ENCODE data around the gene PSMC5. TPM values are rescaled to one million over a fixed set of nuclear protein-coding genes. Genes with fewer than 3 reads are reported as not detected.

Gene PSMC5
- total and polyA plus RNA-seq, 9 of the 15 experiments (the other 6 are each of a cell fraction or from before 2014, with no cell fraction given) = 89.2 to 393 (median 161) TPM

- TF ChIP-seq PBX2 (CRISPR knock-in tag; IDR thresholded peaks at IDR 0.05; ENCODE audit: low read depth) (no peak), PBX2 (tag; conservative IDR thresholded peaks at IDR 0.05; ENCODE audit: low read depth) (no peak), TSC22D4 (tag; IDR thresholded peaks at IDR 0.05) (no peak), ZC3H11A (IDR thresholded peaks at IDR 0.05; ENCODE audit: low read depth, low read length) (no peak), GTF2A2 (tag; IDR thresholded peaks at IDR 0.05) (no peak), CC2D1A (IDR thresholded peaks at IDR 0.05) (no peak), ZBTB8A (IDR thresholded peaks at IDR 0.05; ENCODE audit: partially characterized antibody) (no peak), NUFIP1 (IDR thresholded peaks at IDR 0.05; ENCODE audit: partially characterized antibody) (no peak), RB1 (IDR thresholded peaks at IDR 0.05; ENCODE audit: low read depth) (peak; percentile 82; the same call in 1 of the 2 replicates), STAT5A (IDR thresholded peaks at IDR 0.05; ENCODE audit: borderline replicate concordance, low read length) (no peak), LARP7 (IDR thresholded peaks at IDR 0.05) (no peak), TCF3 (CRISPR knock-in tag; IDR thresholded peaks at IDR 0.05) (no peak; the same call in 1 of the 2 replicates), GATAD2B (IDR thresholded peaks at IDR 0.05; ENCODE audit: borderline replicate concordance) (no peak), SNAPC5 (CRISPR knock-in tag; IDR thresholded peaks at IDR 0.05) (no peak), ZFP30 (CRISPR knock-in tag; IDR thresholded peaks at IDR 0.05; ENCODE audit: borderline replicate concordance) (no peak), MAFF (IDR thresholded peaks at IDR 0.05; ENCODE audit: low read length) (no peak), ZNF24 (IDR thresholded peaks at IDR 0.05) (no peak), AFF1 (IDR thresholded peaks at IDR 0.05; ENCODE audit: low read depth in 1 of 2, partially characterized antibody in 2 of 2) (peak in 1 of 2 experiments; percentile 45), ZC3H4 (CRISPR knock-in tag; IDR thresholded peaks at IDR 0.05; ENCODE audit: borderline replicate concordance) (no peak), CHD2 (IDR thresholded peaks at IDR 0.05; ENCODE audit: low read depth, low read length) (no peak; the same call in 1 of the 2 replicates), PYGO2 (tag; IDR thresholded peaks at IDR 0.05) (no peak), ZNF512 (tag; IDR thresholded peaks at IDR 0.05) (no peak)
Observed at GRCh38 chr17:63827002-63827800, at the start of gene PSMC5, which contains the start of gene FTSJ3 (continued).

All from K562 (cell line).